A549 (cell line): ENCODE data around the gene MGAT4D. TPM values are rescaled to one million over a fixed set of nuclear protein-coding genes. Genes with fewer than 3 reads are reported as not detected.

ENCODE experiments used
- CBX2 ChIP-seq: fragments of 200-600 bp; sonication (generic); IDR thresholded peaks from 2 replicates; pipeline ENCODE4 v1.6.1; 2016; ENCODE audit warnings: low read depth, mild to moderate bottlenecking, borderline replicate concordance
- E2F6 ChIP-seq: IDR thresholded peaks from 2 replicates; pipeline ENCODE4 v1.6.1; 2012; ENCODE audit warnings: low read depth, borderline replicate concordance
- ELK1 ChIP-seq: fragments of 150-350 bp; IDR thresholded peaks from 2 replicates; pipeline ENCODE4 v1.6.1; 2014; ENCODE audit warnings: low read depth, mild to moderate bottlenecking, low read length
- ESRRA ChIP-seq: fragments of 150-350 bp; IDR thresholded peaks from 2 replicates; pipeline ENCODE4 v1.6.1; 2014; ENCODE audit warnings: mild to moderate bottlenecking, low read length, borderline replicate concordance
- FOSL2 ChIP-seq, 2 experiments: fragments of 450-650 bp in 1 of 2; fragments of >200 bp in 1 of 2; sonication (Bioruptor Twin) in 1 of 2; formaldehyde crosslinking; IDR thresholded peaks; 2 replicates each; pipeline versions ENCODE4 v1.5.0 to v1.6.1; 2016 to 2020; ENCODE audit warnings: mild to moderate bottlenecking in 1 of 2, moderate library complexity in 1 of 2
- HMGXB4 ChIP-seq: fragments of 250-450 bp; sonication (Bioruptor Pico); IDR thresholded peaks from 2 replicates; pipeline ENCODE4 v1.5.0; 2021; ENCODE audit warnings: mild to moderate bottlenecking, moderate library complexity, borderline replicate concordance
- JUN ChIP-seq, 2 experiments: fragments of >200 bp; sonication (Bioruptor Twin); formaldehyde crosslinking; IDR thresholded peaks; 2 replicates in 1 of 2; 3 replicates in 1 of 2; pipeline ENCODE4 v1.6.1; 2016 to 2017
- KDM1A ChIP-seq: fragments of 200-600 bp; sonication (generic); IDR thresholded peaks from 2 replicates; pipeline ENCODE4 v1.6.1; 2016; ENCODE audit warnings: low read depth, mild to moderate bottlenecking
- KDM5A ChIP-seq: fragments of 200-600 bp; sonication (generic); IDR thresholded peaks from 2 replicates; pipeline ENCODE4 v1.6.1; 2016; ENCODE audit warnings: antibody characterized with exemption, mild to moderate bottlenecking
- MAFK ChIP-seq: fragments of 450-650 bp; IDR thresholded peaks from 2 replicates; pipeline ENCODE4 v1.6.1; 2014; ENCODE audit not compliant: partially characterized antibody
- MAZ ChIP-seq: fragments of 150-350 bp; IDR thresholded peaks from 2 replicates; pipeline ENCODE4 v1.6.1; 2014; ENCODE audit warnings: antibody characterized with exemption, low read depth, low read length, borderline replicate concordance
- MYC ChIP-seq: IDR thresholded peaks from 2 replicates; pipeline ENCODE4 v1.6.1; 2012; ENCODE audit warnings: mild to moderate bottlenecking, inconsistent platforms, low read length, improper control_type of control experiment, borderline replicate concordance
- NR3C1 ChIP-seq: fragments of >200 bp; sonication (Bioruptor Twin); formaldehyde crosslinking; IDR thresholded peaks from 3 replicates; pipeline ENCODE4 v1.6.1; 2017
- PHF8 ChIP-seq: fragments of 200-600 bp; sonication (generic); IDR thresholded peaks from 2 replicates; pipeline ENCODE4 v1.6.1; 2016; ENCODE audit warnings: low read depth, mild to moderate bottlenecking, antibody characterized with exemption, moderate library complexity, borderline replicate concordance
- POLR2AphosphoS2 ChIP-seq: conservative IDR thresholded peaks from 2 replicates; pipeline ENCODE4 v1.6.1; 2012; ENCODE audit warnings: low read length, improper control_type of control experiment, inconsistent platforms
- RCOR1 ChIP-seq: fragments of 150-350 bp; IDR thresholded peaks from 2 replicates; pipeline ENCODE4 v1.6.1; 2014; ENCODE audit warnings: antibody characterized with exemption, low read length, low read depth
- REST ChIP-seq: fragments of 200-600 bp; sonication (generic); IDR thresholded peaks from 2 replicates; pipeline ENCODE4 v1.6.1; 2016; ENCODE audit warnings: antibody characterized with exemption, mild to moderate bottlenecking, moderate library complexity
- SMC3 ChIP-seq: fragments of >200 bp; sonication (Bioruptor Twin); formaldehyde crosslinking; IDR thresholded peaks from 3 replicates; pipeline ENCODE4 v1.6.1; 2018; ENCODE audit warnings: inconsistent platforms
- ZFP36 ChIP-seq: fragments of 450-650 bp; IDR thresholded peaks from 2 replicates; pipeline ENCODE4 v1.6.1; 2014; ENCODE audit warnings: borderline replicate concordance; ENCODE audit not compliant: partially characterized antibody
- polyA plus RNA-seq, 4 experiments: library from polyadenylated mRNA; depleted of rRNA in 3 of 4; stranded (reverse); fragments of >200 nt; fragmentation: RNase III in 1 of 4; extraction: RNeasy Plus Mini Kit Qiagen cat#74134 plus additional on column Dnase treatment in 1 of 4; gene quantifications; 2 replicates in 3 of 4; 3 replicates in 1 of 4; pipeline ENCODE4 v1.2.3, GENCODE V29; 2011 to 2017

Gene MGAT4D
- polyA plus RNA-seq, 2 of the 4 experiments (the other 2 are of a cell fraction) = not detected

GRCh38 chr4:140523857-140524742, 26.0 kb upstream of the MGAT4D start, which contains the start of gene ELMOD2 (continued):
- TF ChIP-seq JUN (IDR thresholded peaks at IDR 0.05) (peak; percentile 52 to 77; a peak in 3 of 5 replicates), PHF8 (peak; percentile 86; the same call in 1 of the 2 replicates), ESRRA (no peak), MAZ (peak; percentile 58; the same call in 1 of the 2 replicates), REST (peak; percentile 48; the same call in 1 of the 2 replicates), HMGXB4 (CRISPR knock-in tag) (peak; percentile 47; the same call in 1 of the 2 replicates), CBX2 (no peak), POLR2AphosphoS2 (no peak), KDM1A (no peak), NR3C1 (no peak), E2F6 (peak; percentile 81), SMC3 (peak; percentile 55), MYC (no peak), ELK1 (no peak), FOSL2 (IDR thresholded peaks at IDR 0.05) (no peak), FOSL2 (CRISPR knock-in tag; IDR thresholded peaks at IDR 0.05) (no peak), RCOR1 (no peak), KDM5A (no peak), MAFK (no peak), ZFP36 (no peak)
